C4-2B (cell line): Measurements from ENCODE around the gene PLOD1.

Source experiments
- H3K27ac ChIP-seq: fragments of 450-650 bp; 2 replicates; pipeline ENCODE4 v1.5.1; 2017
- ZFX ChIP-seq: fragments of 450-650 bp; IDR thresholded peaks from 2 replicates; pipeline ENCODE4 v1.6.1; 2017
- TF ChIP-seq, protein P1 (sequence below): fragments of 450-650 bp; conservative IDR thresholded peaks from 2 replicates; pipeline ENCODE4 v1.5.1; 2017; ENCODE audit warnings: mild to moderate bottlenecking

PLOD1 gene

DNA sequence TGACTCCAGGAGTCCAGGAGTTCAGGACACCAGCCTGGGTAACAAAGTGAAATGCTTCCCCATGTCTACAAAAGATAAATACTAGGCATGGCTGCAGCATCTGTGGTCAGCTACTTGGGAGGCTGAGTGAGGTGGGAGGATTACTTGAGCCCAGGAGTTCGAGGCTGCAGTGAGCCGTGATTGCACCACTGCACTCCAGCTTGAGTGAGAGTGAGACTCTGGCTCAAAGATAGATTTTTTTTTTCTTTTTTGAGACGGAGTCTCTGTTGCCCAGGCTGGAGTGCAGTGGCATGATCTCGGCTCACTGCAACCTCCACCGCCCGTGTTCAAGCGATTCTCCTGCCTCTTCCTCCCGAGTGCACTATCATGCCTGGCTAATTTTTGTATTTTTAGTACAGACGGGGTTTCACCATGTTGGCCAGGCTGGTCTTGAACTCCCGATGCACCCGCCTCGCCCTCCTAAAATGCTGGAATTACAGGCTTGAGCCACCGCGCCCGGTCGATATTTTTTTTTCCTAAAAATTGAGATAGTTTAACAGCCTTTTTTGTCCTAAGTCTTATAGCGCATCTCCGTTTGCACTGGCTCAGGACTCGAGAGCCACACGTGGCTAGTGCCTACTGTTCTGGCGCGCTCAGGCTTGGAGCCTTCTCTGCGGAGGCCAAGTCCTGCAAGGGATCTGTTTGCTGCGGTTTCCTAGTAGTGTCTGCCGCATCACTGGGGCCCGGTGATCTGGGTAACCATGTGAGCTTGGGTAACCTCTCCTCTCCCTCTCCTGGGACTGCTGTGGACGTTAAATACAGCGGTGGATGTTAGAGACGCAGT, 44.7 kb downstream of the PLOD1 start:
- peak; percentile 45; the same call in 1 of the 2 replicates for TF ChIP-seq ZFX
- TF ChIP-seq, protein P1, sequence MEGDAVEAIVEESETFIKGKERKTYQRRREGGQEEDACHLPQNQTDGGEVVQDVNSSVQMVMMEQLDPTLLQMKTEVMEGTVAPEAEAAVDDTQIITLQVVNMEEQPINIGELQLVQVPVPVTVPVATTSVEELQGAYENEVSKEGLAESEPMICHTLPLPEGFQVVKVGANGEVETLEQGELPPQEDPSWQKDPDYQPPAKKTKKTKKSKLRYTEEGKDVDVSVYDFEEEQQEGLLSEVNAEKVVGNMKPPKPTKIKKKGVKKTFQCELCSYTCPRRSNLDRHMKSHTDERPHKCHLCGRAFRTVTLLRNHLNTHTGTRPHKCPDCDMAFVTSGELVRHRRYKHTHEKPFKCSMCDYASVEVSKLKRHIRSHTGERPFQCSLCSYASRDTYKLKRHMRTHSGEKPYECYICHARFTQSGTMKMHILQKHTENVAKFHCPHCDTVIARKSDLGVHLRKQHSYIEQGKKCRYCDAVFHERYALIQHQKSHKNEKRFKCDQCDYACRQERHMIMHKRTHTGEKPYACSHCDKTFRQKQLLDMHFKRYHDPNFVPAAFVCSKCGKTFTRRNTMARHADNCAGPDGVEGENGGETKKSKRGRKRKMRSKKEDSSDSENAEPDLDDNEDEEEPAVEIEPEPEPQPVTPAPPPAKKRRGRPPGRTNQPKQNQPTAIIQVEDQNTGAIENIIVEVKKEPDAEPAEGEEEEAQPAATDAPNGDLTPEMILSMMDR = no peak
- H3K27ac ChIP-seq = peak overlapping the region; percentile 94

DNA sequence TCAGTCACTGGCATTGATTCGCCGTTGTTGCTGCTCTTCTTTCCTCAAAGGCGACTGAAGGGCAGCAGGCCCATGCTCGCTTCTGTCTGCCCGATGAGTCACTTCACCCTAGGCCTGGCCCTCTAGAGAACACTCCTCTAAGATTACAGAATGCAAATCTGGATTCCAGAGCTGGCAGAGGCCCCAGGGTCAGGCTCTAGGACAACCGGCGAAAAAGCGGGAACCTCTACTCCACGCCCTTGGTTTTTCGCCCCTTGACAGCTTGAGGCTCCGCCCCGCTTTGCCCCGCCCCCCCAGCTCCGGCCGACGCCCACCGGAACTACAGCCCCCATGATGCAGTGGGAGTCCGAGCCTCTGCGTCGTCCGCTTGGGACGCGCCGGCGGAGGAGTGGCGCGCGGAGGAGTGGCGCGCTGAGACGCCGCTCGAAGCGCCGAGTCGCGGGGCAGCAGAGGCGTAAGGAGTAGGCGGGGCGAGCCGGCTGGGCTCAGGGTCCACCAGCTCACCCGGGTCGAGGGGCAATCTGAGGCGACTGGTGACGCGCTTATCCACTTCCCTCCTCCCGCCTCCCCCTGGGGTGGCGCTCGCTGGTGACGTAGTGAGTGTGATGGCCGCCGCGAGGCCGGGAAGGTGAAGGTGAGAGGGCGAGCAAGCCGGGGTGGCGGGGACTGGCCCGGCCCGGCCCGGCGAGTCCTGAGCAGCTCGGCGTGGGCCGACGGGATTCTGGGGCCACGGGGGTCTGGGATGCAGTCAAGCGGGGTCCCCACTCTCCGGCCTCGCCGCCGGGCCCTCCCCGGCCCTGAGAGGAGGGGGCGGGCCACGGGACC, 45.5 kb downstream of the PLOD1 start, which contains the start of gene MFN2:
Gene MFN2 (plus strand): TSS at position 594 of the 825 bp plus-strand sequence. CDS start 8,725 bp downstream, outside the sequence.
- H3K27ac ChIP-seq = peak within 1 kb of the TSS; percentile 94
- TF ChIP-seq, protein P1 = no peak
- TF ChIP-seq ZFX = peak; percentile 82; the same call in 1 of the 2 replicates

DNA sequence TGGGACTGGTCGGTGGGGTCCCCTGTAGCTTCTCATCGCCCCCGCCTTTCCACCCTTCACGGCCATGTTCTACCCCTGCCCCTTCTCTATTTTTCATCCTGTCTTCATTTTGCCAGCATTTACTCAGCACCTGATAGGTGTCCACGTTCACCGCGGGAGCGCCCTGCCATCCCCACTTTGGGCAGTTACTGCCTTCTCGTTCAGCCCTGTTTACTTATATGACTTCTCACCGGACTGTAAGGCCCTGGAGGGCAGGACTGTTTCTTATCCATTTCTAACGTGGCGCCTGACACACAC, 46.1 kb downstream of the PLOD1 start:
- TF ChIP-seq, protein P1 = no peak
- 0 out of 2 replicates have a peak, but pooled peaks have one; percentile 21 for TF ChIP-seq ZFX
- H3K27ac ChIP-seq = peak overlapping the region; percentile 94

DNA sequence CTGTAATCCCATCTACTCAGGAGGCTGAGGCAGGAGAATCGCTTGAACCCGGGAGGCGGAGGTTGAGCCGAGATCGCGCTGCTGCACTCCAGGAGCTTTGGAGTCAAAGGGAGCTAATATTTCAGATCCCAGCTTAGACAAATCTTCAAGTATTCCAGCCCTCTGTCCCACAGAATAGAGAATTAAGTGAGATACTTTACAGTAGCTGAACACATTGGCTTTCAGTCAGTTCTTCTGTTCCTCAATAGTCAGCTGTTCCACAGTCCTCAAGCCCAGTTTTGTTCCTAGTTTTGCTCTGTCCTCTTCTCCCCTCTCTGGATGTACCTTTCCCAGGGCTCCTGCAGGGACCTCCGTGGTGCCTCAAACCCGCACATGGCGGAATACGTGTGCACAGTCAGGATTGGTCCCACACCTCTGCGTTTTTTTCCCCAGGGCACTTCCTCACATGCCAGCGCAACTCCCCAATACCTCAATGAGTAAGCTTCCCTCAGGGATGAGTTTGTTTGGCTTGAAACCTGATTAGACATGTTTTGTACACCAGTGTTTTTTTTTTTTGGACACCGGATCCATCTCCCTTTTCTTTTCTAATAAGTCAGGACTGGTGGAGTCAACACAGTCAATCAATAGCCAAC, 47.0 kb downstream of the PLOD1 start:
- TF ChIP-seq, protein P1 = no peak
- no peak for TF ChIP-seq ZFX
- H3K27ac ChIP-seq = peak overlapping the region; percentile 94

DNA sequence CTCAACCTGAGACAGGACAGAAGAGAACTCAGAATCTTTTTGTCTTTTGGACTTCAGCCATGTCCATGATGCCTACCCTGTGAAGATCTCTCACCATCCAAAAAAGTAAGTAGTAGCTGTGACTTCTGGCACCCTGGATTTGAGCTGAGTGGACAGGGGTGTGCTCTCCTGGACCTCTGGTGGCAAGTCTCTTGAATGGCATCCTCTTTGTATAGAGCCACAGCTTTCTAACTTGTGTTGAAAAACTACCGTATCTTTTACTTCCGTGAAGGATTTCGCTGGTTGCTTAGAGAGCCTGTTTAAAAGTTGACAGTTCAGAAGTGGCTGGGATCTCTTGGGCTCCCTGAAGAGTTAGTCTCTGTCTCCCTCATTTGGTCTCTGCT, 47.5 kb downstream of the PLOD1 start:
- no peak for TF ChIP-seq ZFX
- TF ChIP-seq, protein P1 = no peak
- no peak overlapping the region for H3K27ac ChIP-seq

DNA sequence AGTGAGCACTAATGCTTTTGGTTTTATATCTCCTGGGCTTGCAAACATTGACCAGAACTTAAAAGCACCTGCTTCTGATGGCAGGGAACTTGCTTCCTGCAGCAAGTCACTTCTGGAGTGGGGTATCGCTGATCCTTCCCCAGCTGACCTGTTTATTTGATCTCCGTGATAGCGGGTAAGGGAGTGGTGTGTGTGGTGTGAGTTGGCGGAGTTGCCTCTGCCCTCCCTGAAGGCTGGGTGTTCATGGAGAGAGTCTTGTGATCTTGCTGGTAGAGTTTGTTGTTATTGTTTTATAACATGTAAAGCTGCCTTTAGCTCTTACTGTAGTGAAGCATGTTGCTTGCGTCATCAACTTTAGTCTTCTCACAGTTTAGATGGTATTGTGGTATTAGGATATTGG, 49.6 kb downstream of the PLOD1 start:
- TF ChIP-seq, protein P1 = no peak
- no peak for TF ChIP-seq ZFX
- H3K27ac ChIP-seq = no peak overlapping the region
